ENCODE data around the gene ANO2. TPM values are rescaled to one million over a fixed set of nuclear protein-coding genes. Genes with fewer than 3 reads are reported as not detected.

Gene ANO2
- total RNA-seq, 3 donors from 2014 or later (not counting 1 experiment from before 2014, with no cell fraction given) = not detected

- DNase-seq = no peak
- no peaks in the 10 kb centered on the region for H3K36me3 Mint-ChIP-seq
- Histone ChIP-seq H3K9me3 (ENCODE audit: control insufficient read depth, insufficient read depth, low read length) (no peaks in the 10 kb centered on the region), H3K27me3 (ENCODE audit: control insufficient read depth, insufficient read depth, low read length) (no peaks in the 10 kb centered on the region), H3K4me3 (ENCODE audit: low read length) (no peak overlapping the region), H3K36me3 (ENCODE audit: control insufficient read depth, insufficient read depth, low read length) (no peaks in the 10 kb centered on the region), H3K27ac (ENCODE audit: low read length) (no peak overlapping the region), H3K4me1 (ENCODE audit: control insufficient read depth, insufficient read depth, low read length) (no peaks in the 10 kb centered on the region)
- H3K4me3 Mint-ChIP-seq = no peak overlapping the region
- no peaks in the 10 kb centered on the region for H3K4me1 Mint-ChIP-seq
- no peaks in the 10 kb centered on the region for H3K9me3 Mint-ChIP-seq
- WGBS (ENCODE audit: insufficient coverage) = 98% methylated on average over 5 of the region's 5 CpGs
- H3K27ac Mint-ChIP-seq = no peak overlapping the region
- TF ChIP-seq CTCF (IDR thresholded peaks at IDR 0.05) = no peak
- peaks cover 17 to 33% of the 10 kb centered on the region in 2 donors for H3K27me3 Mint-ChIP-seq (ENCODE audit: low read depth in 2 of 2)
- intact Hi-C loops (cut with micrococcal nuclease) = no loop called here
- no peak for ATAC-seq
Measured at GRCh38 chr12:5779401-5779800, 165.7 kb downstream of the ANO2 start.

- no peak overlapping the region for H3K4me3 ChIP-seq (ENCODE audit: low read length)
- TF ChIP-seq CTCF (IDR thresholded peaks at IDR 0.05) = no peak
- no peak for ATAC-seq
- H3K9me3 ChIP-seq (ENCODE audit: control insufficient read depth, insufficient read depth, low read length) = no peaks in the 10 kb centered on the region
- H3K36me3 Mint-ChIP-seq = no peaks in the 10 kb centered on the region
- no peaks in the 10 kb centered on the region for H3K36me3 ChIP-seq (ENCODE audit: control insufficient read depth, insufficient read depth, low read length)
- H3K27ac ChIP-seq (ENCODE audit: low read length) = no peak overlapping the region
- intact Hi-C loops (cut with micrococcal nuclease) = no loop called here
- DNase-seq = no peak
- no peaks in the 10 kb centered on the region for H3K4me1 Mint-ChIP-seq
- no peaks in the 10 kb centered on the region for H3K27me3 ChIP-seq (ENCODE audit: control insufficient read depth, insufficient read depth, low read length)
- no peak overlapping the region for H3K27ac Mint-ChIP-seq
- no peaks in the 10 kb centered on the region for H3K9me3 Mint-ChIP-seq
- H3K27me3 Mint-ChIP-seq (ENCODE audit: low read depth in 2 of 2) = peaks cover 14 to 35% of the 10 kb centered on the region in 2 donors
- no peak overlapping the region for H3K4me3 Mint-ChIP-seq
- H3K4me1 ChIP-seq (ENCODE audit: control insufficient read depth, insufficient read depth, low read length) = no peaks in the 10 kb centered on the region
Measured at GRCh38 chr12:5778821-5779220, 166.2 kb downstream of the ANO2 start.

GRCh38 chr12:5777451-5777850 is 167.6 kb downstream of the ANO2 start:
- DNase-seq (no peak), ATAC-seq (no peak)
- no peak for TF ChIP-seq CTCF (IDR thresholded peaks at IDR 0.05)
- Histone ChIP-seq H3K27me3 (ENCODE audit: control insufficient read depth, insufficient read depth, low read length) (no peaks in the 10 kb centered on the region), H3K4me3 (ENCODE audit: low read length) (no peak overlapping the region), H3K27ac (ENCODE audit: low read length) (no peak overlapping the region), H3K4me1 (ENCODE audit: control insufficient read depth, insufficient read depth, low read length) (no peaks in the 10 kb centered on the region), H3K36me3 (ENCODE audit: control insufficient read depth, insufficient read depth, low read length) (no peaks in the 10 kb centered on the region), H3K9me3 (ENCODE audit: control insufficient read depth, insufficient read depth, low read length) (no peaks in the 10 kb centered on the region)
- intact Hi-C loops (cut with micrococcal nuclease) = no loop called here
- 87% methylated on average over 3 of the region's 3 CpGs for WGBS (ENCODE audit: insufficient coverage)
- H3K9me3 Mint-ChIP-seq = no peaks in the 10 kb centered on the region
- H3K4me3 Mint-ChIP-seq = no peak overlapping the region
- H3K4me1 Mint-ChIP-seq = no peaks in the 10 kb centered on the region
- no peak overlapping the region for H3K27ac Mint-ChIP-seq
- peaks cover 10 to 45% of the 10 kb centered on the region in 2 donors for H3K27me3 Mint-ChIP-seq (ENCODE audit: low read depth in 2 of 2)
- H3K36me3 Mint-ChIP-seq = no peaks in the 10 kb centered on the region

GRCh38 chr12:5776091-5776490 is 169.0 kb downstream of the ANO2 start:
- H3K27ac ChIP-seq (ENCODE audit: low read length) = no peak overlapping the region
- H3K4me1 ChIP-seq (ENCODE audit: control insufficient read depth, insufficient read depth, low read length) = no peaks in the 10 kb centered on the region
- H3K4me3 ChIP-seq (ENCODE audit: low read length) = no peak overlapping the region
- H3K9me3 ChIP-seq (ENCODE audit: control insufficient read depth, insufficient read depth, low read length) = no peaks in the 10 kb centered on the region
- Mint-ChIP-seq H3K27ac (no peak overlapping the region), H3K36me3 (no peaks in the 10 kb centered on the region), H3K9me3 (no peaks in the 10 kb centered on the region), H3K4me3 (no peak overlapping the region), H3K27me3 (ENCODE audit: low read depth in 2 of 2) (peaks cover 10 to 37% of the 10 kb centered on the region in 2 donors), H3K4me1 (no peaks in the 10 kb centered on the region)
- ATAC-seq (no peak), DNase-seq (no peak)
- WGBS (ENCODE audit: insufficient coverage) = 93% methylated on average over 4 of the region's 4 CpGs
- H3K27me3 ChIP-seq (ENCODE audit: control insufficient read depth, insufficient read depth, low read length) = no peaks in the 10 kb centered on the region
- intact Hi-C loops (cut with micrococcal nuclease) = no loop called here
- H3K36me3 ChIP-seq (ENCODE audit: control insufficient read depth, insufficient read depth, low read length) = no peaks in the 10 kb centered on the region
- no peak for TF ChIP-seq CTCF (IDR thresholded peaks at IDR 0.05)
